Keratinocyte (primary cell): ENCODE data around the gene TBC1D8. TPM values are rescaled to one million over a fixed set of nuclear protein-coding genes. Genes with fewer than 3 reads are reported as not detected.

ENCODE experiments used
- DNase-seq: peaks from one replicate; pipeline ENCODE4 v3.0.0-alpha.2; 2011; ENCODE audit warnings: low read depth, missing footprints, low spot score
- FAIRE-seq: peaks from 2 replicates; lab custom pipeline; 2011; peaks lifted over from hg19 to GRCh38; lab: Jason Lieb, UNC
- H2AFZ ChIP-seq: 2 replicates; pipeline ENCODE4 v1.6.0; 2012; ENCODE audit warnings: low read length, control low read depth, inconsistent platforms; ENCODE audit not compliant: control insufficient read depth
- H3K27ac ChIP-seq: 2 replicates; pipeline ENCODE4 v1.5.1; 2011; ENCODE audit warnings: low read length; ENCODE audit not compliant: control insufficient read depth, insufficient read depth
- H3K27me3 ChIP-seq: 3 replicates; pipeline ENCODE4 v1.6.0; 2011; ENCODE audit warnings: low read length; ENCODE audit not compliant: control insufficient read depth, insufficient read depth; ENCODE audit errors: extremely low read depth
- H3K36me3 ChIP-seq, 2 experiments: 2 replicates in 1 of 2; 3 replicates in 1 of 2; pipeline ENCODE4 v1.5.1; 2011; ENCODE audit warnings: low read length in 2 of 2, mild to moderate bottlenecking in 1 of 2; ENCODE audit not compliant: control insufficient read depth in 2 of 2, insufficient read depth in 2 of 2; ENCODE audit errors: extremely low read depth in 1 of 2
- H3K4me1 ChIP-seq: 3 replicates; pipeline ENCODE4 v1.5.1; 2011; ENCODE audit warnings: low read length; ENCODE audit not compliant: control insufficient read depth, insufficient read depth; ENCODE audit errors: extremely low read depth
- H3K4me2 ChIP-seq: 3 replicates; pipeline ENCODE4 v1.6.0; 2011; ENCODE audit warnings: low read depth, low read length; ENCODE audit not compliant: control insufficient read depth, insufficient read depth; ENCODE audit errors: extremely low read depth
- H3K4me3 ChIP-seq, 3 experiments: fragments of 200-600 bp in 1 of 3; sonication (generic) in 1 of 3; 2 replicates in 2 of 3; 3 replicates in 1 of 3; pipeline ENCODE4 v1.5.1; 2011 to 2016; ENCODE audit warnings: low read length in 3 of 3, mild to moderate bottlenecking in 3 of 3, control low read depth in 2 of 3, inconsistent platforms in 1 of 3, low read depth in 1 of 3, mixed read lengths in 1 of 3, mixed run types in 1 of 3, moderate library complexity in 1 of 3; ENCODE audit not compliant: control insufficient read depth in 2 of 3, insufficient read depth in 2 of 3; ENCODE audit errors: extremely low read depth in 1 of 3
- H3K79me2 ChIP-seq: 2 replicates; pipeline ENCODE4 v1.6.0; 2012; ENCODE audit warnings: low read length; ENCODE audit not compliant: control insufficient read depth, insufficient read depth
- H3K9ac ChIP-seq: 3 replicates; pipeline ENCODE4 v1.6.0; 2011; ENCODE audit warnings: low read length; ENCODE audit not compliant: control insufficient read depth, insufficient read depth; ENCODE audit errors: extremely low read depth
- H3K9me1 ChIP-seq: 3 replicates; pipeline ENCODE4 v1.6.0; 2011; ENCODE audit warnings: low read length; ENCODE audit not compliant: control insufficient read depth, insufficient read depth; ENCODE audit errors: extremely low read depth
- H3K9me3 ChIP-seq: 2 replicates; pipeline ENCODE4 v1.5.1; 2012; ENCODE audit warnings: low read depth, low read length; ENCODE audit not compliant: control insufficient read depth
- H4K20me1 ChIP-seq: 3 replicates; pipeline ENCODE4 v1.6.0; 2011; ENCODE audit warnings: low read length; ENCODE audit not compliant: control insufficient read depth, insufficient read depth; ENCODE audit errors: extremely low read depth
- EZH2 ChIP-seq: IDR thresholded peaks from one replicate; pipeline ENCODE4 v1.6.1; 2012; ENCODE audit warnings: inconsistent platforms, mild to moderate bottlenecking, low read length, moderate library complexity
- dilution Hi-C: fragments of 300-500 bp; cut with MboI; formaldehyde crosslinking; loops from one replicate; pipeline ENCODE4 v1.7.0; 2020; ENCODE audit warnings: low sequenced_read_pairs; ENCODE audit not compliant: extremely low pct_ligation_motif_present
- polyA plus RNA-seq, 5 experiments: library from polyadenylated mRNA; depleted of rRNA in 3 of 5; stranded (reverse) in 3 of 5; stranded (forward) in 1 of 5; unstranded in 1 of 5; fragments of >200 nt; gene quantifications; 1 replicate in 1 of 5; 2 replicates in 3 of 5; 3 replicates in 1 of 5; pipeline versions ENCODE4 v1.2.1 to v1.2.3, GENCODE V29; 2011 to 2012; ENCODE audit warnings: missing spikeins in 2 of 5, low read depth in 1 of 5, low replicate concordance in 1 of 5
- TF ChIP-seq, protein P1 (sequence below), 3 experiments: IDR thresholded peaks in 1 of 3; conservative IDR thresholded peaks in 1 of 3; optimal IDR thresholded peaks in 1 of 3; 2 replicates in 2 of 3; 3 replicates in 1 of 3; pipeline versions ENCODE3 to v1.5.1; 2011; ENCODE audit warnings: low read length in 3 of 3, mild to moderate bottlenecking in 3 of 3, moderate library complexity in 2 of 3, control low read depth in 1 of 3, inconsistent platforms in 1 of 3; ENCODE audit not compliant: insufficient read depth in 2 of 3; ENCODE audit errors: extremely low read depth in 1 of 3

The TBC1D8 gene
- polyA plus RNA-seq, 1 donor (not counting 4 experiments of a cell fraction or from before 2014, with no cell fraction given), result 13.8 TPM

DNA sequence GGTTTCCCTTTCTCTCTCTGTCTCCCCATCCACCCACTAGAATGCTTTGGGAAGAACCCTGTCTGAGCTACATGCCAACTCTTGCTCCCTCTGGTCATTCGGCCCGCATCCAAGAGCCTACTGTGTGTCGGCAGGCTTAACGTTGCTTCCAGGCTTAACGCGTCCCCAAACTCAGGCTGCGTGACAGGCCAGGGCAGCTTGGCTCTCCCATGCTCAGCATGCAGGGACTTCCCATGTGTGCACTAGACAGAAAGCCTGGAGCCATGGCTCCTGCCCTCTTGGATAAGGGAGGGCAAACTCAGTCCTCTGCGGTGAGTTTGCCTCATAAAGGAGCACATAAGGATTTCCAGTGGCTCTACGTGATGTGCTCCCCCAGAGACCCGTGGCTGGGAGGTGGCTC lies 105.9 kb downstream of the TBC1D8 start:
- dilution Hi-C loops, result loop anchor here (25.0 kb wide), 1 partner anchor 167 kb away; no protein-coding TSS in a partner anchor
- H4K20me1 ChIP-seq, result no peaks in the 10 kb centered on the region
- H3K9me1 ChIP-seq, result no peaks in the 10 kb centered on the region
- H3K9me3 ChIP-seq, result no peaks in the 10 kb centered on the region
- H3K9ac ChIP-seq, result no peak overlapping the region
- no peaks in the 10 kb centered on the region for H3K27me3 ChIP-seq
- no peak for TF ChIP-seq EZH2
- TF ChIP-seq, protein P1, sequence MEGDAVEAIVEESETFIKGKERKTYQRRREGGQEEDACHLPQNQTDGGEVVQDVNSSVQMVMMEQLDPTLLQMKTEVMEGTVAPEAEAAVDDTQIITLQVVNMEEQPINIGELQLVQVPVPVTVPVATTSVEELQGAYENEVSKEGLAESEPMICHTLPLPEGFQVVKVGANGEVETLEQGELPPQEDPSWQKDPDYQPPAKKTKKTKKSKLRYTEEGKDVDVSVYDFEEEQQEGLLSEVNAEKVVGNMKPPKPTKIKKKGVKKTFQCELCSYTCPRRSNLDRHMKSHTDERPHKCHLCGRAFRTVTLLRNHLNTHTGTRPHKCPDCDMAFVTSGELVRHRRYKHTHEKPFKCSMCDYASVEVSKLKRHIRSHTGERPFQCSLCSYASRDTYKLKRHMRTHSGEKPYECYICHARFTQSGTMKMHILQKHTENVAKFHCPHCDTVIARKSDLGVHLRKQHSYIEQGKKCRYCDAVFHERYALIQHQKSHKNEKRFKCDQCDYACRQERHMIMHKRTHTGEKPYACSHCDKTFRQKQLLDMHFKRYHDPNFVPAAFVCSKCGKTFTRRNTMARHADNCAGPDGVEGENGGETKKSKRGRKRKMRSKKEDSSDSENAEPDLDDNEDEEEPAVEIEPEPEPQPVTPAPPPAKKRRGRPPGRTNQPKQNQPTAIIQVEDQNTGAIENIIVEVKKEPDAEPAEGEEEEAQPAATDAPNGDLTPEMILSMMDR (optimal IDR thresholded peaks at IDR 0.05 in 1 of 3, IDR thresholded peaks at IDR 0.05 in 1 of 3, conservative IDR thresholded peaks at IDR 0.05 in 1 of 3; ENCODE audit: extremely low read depth in 1 of 3, insufficient read depth in 2 of 3, low read length in 3 of 3), result no peak
- no peak overlapping the region for H3K4me3 ChIP-seq
- no peak overlapping the region for H3K4me2 ChIP-seq
- H2AFZ ChIP-seq, result no peak overlapping the region
- no peak for DNase-seq
- no peaks in the 10 kb centered on the region for H3K36me3 ChIP-seq
- no peak for FAIRE-seq
- no peak overlapping the region for H3K27ac ChIP-seq
- peaks cover 17% of the 10 kb centered on the region for H3K4me1 ChIP-seq
- H3K79me2 ChIP-seq, result no peaks in the 10 kb centered on the region

DNA sequence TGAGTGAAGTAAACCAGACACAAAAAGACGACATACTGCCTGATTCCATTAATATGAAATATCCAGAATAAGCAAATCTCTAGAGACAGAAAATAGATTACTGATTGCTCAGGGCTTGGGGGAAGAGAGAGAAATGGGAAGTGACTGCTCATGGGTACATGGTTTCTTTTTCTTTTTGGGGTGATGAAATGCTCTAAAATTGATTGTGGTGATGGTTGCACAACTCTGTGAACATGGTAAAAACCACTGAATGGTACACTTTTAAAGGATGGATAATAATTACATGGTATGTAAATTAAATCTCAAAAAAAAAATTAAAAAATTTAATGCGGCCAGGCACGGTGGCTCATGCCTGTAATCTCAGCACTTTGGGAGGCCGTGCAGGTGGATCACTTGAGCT lies 109.8 kb downstream of the TBC1D8 start:
- H3K4me1 ChIP-seq, result no peaks in the 10 kb centered on the region
- no peak overlapping the region for H3K4me2 ChIP-seq
- no peaks in the 10 kb centered on the region for H3K27me3 ChIP-seq
- TF ChIP-seq, protein P1 (optimal IDR thresholded peaks at IDR 0.05 in 1 of 3, IDR thresholded peaks at IDR 0.05 in 1 of 3, conservative IDR thresholded peaks at IDR 0.05 in 1 of 3; ENCODE audit: extremely low read depth in 1 of 3, insufficient read depth in 2 of 3, low read length in 3 of 3), result no peak
- TF ChIP-seq EZH2, result no peak
- H3K4me3 ChIP-seq, result no peak overlapping the region
- no peak overlapping the region for H2AFZ ChIP-seq
- FAIRE-seq, result no peak
- H4K20me1 ChIP-seq, result no peaks in the 10 kb centered on the region
- dilution Hi-C loops, result loop anchor here (25.0 kb wide), 1 partner anchor 171 kb away; no protein-coding TSS in a partner anchor
- no peaks in the 10 kb centered on the region for H3K79me2 ChIP-seq
- no peak for DNase-seq
- H3K9me1 ChIP-seq, result no peaks in the 10 kb centered on the region
- no peak overlapping the region for H3K9ac ChIP-seq
- H3K9me3 ChIP-seq, result no peaks in the 10 kb centered on the region
- no peak overlapping the region for H3K27ac ChIP-seq
- H3K36me3 ChIP-seq, result peaks cover 10 to 15% of the 10 kb centered on the region in 2 experiments
